Prostate gland (tissue), 2 donors: ENCODE results near the gene HENMT1. TPM values are rescaled to one million over a fixed set of nuclear protein-coding genes. Genes with fewer than 3 reads are reported as not detected.

Experiments
- DNase-seq: peaks from one replicate; pipeline ENCODE4 v3.0.0-alpha.2; 2019; ENCODE audit warnings: low spot score
- H3K27ac ChIP-seq, 2 donors: fragments of 200-600 bp; sonication (generic); 2 replicates each; pipeline ENCODE4 v1.5.1; 2017 to 2019
- H3K27me3 ChIP-seq: fragments of 200-600 bp; sonication (generic); replicated peaks from 2 replicates; pipeline ENCODE4 v1.5.1; 2019; ENCODE audit not compliant: insufficient read depth
- H3K36me3 ChIP-seq, 2 donors: fragments of 200-600 bp; sonication (generic); 1 replicate in 1 of 2; 2 replicates in 1 of 2; pipeline versions ENCODE4 v1.5.1 to v1.8.1; 2017 to 2019
- H3K4me1 ChIP-seq: fragments of 200-600 bp; sonication (generic); replicated peaks from 2 replicates; pipeline ENCODE4 v1.5.1; 2019
- H3K4me3 ChIP-seq, 2 donors: fragments of 200-600 bp; sonication (generic); 2 replicates each; pipeline ENCODE4 v1.5.1; 2017 to 2019
- H3K9me3 ChIP-seq: fragments of 200-600 bp; sonication (generic); 2 replicates; pipeline ENCODE4 v1.5.1; 2017
- POLR2A ChIP-seq: fragments of 450-650 bp; IDR thresholded peaks from one replicate; pipeline ENCODE4 v1.6.1; 2016; ENCODE audit warnings: antibody characterized with exemption, mild to moderate bottlenecking
- POLR2AphosphoS5 ChIP-seq: sonication (generic); formaldehyde crosslinking; IDR thresholded peaks from one replicate; pipeline ENCODE4 v1.6.1; 2017; ENCODE audit warnings: antibody characterized with exemption
- whole genome bisulfite sequencing: methylation state at CpG from one replicate; pipeline ENCODE4 v1.1.5; 2018; 5-methylcytosine and 5-hydroxymethylcytosine counted together
- intact Hi-C: fragments of 100-400 bp; cut with DNase I; formaldehyde crosslinking; loops from one replicate; pipeline ENCODE4 v1.14.2; 2022
- total RNA-seq, 2 donors: library from RNA; depleted of rRNA; stranded (reverse); fragments of >200 nt; gene quantifications; one replicate each; pipeline ENCODE4 v1.1.0, GENCODE V29; 2016
- TF ChIP-seq, protein P1 (sequence below), 4 experiments: fragments of 200-600 bp in 2 of 4; fragments of 450-650 bp in 2 of 4; sonication (generic) in 2 of 4; IDR thresholded peaks; 1 replicate in 3 of 4; 2 replicates in 1 of 4; pipeline ENCODE4 v1.5.1; 2016 to 2019; ENCODE audit warnings: antibody characterized with exemption in 4 of 4, mild to moderate bottlenecking in 2 of 4, moderate library complexity in 2 of 4

Gene HENMT1
- total RNA-seq, 2 donors from 2014 or later: 2.5 to 22.1 TPM

DNA sequence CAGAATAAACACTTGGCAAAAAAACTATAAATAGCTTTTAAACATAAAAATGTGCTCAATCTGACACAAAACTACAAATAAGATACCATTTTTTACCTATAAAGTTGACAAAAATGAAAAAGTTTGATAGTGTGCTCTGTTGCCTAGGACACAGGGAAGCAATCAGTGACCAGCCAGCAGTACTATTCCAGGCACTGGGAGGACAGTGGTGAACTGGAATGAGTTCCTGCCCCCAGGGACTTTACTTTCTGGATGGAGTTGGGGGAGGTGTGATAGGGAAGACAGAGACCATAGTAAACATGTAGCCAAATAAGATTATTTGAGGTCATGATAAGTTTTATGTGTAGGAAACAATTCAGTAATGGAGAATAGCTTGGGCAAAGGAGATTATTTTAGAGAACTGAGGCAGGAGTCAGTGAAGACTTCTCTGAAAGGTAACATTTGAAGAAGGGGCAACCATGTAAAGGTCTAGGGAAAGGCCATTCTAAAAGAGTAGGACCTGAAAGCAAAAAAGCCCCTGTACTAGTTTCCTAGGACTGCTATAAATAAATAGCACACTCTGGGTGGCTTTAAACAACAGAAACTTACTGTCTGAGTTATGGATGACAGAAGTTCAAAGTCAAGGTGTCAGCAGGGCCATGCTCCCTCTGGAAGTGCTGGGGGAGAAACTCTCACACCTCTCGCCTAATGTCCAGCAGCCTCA is 59.0 kb downstream of the HENMT1 start:
- no peaks in the 10 kb centered on the region for H3K36me3 ChIP-seq
- TF ChIP-seq, protein P1, sequence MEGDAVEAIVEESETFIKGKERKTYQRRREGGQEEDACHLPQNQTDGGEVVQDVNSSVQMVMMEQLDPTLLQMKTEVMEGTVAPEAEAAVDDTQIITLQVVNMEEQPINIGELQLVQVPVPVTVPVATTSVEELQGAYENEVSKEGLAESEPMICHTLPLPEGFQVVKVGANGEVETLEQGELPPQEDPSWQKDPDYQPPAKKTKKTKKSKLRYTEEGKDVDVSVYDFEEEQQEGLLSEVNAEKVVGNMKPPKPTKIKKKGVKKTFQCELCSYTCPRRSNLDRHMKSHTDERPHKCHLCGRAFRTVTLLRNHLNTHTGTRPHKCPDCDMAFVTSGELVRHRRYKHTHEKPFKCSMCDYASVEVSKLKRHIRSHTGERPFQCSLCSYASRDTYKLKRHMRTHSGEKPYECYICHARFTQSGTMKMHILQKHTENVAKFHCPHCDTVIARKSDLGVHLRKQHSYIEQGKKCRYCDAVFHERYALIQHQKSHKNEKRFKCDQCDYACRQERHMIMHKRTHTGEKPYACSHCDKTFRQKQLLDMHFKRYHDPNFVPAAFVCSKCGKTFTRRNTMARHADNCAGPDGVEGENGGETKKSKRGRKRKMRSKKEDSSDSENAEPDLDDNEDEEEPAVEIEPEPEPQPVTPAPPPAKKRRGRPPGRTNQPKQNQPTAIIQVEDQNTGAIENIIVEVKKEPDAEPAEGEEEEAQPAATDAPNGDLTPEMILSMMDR (IDR thresholded peaks at IDR 0.05): no peak
- TF ChIP-seq POLR2AphosphoS5 (no peak), POLR2A (no peak)
- H3K27me3 ChIP-seq: no peaks in the 10 kb centered on the region
- no peaks in the 10 kb centered on the region for H3K4me1 ChIP-seq
- H3K27ac ChIP-seq: no peak overlapping the region
- H3K9me3 ChIP-seq: no peaks in the 10 kb centered on the region
- WGBS: 100% methylated on average over 1 of the region's 1 CpG
- H3K4me3 ChIP-seq: no peak overlapping the region
- no peak for DNase-seq
- intact Hi-C loops: no loop called here

DNA sequence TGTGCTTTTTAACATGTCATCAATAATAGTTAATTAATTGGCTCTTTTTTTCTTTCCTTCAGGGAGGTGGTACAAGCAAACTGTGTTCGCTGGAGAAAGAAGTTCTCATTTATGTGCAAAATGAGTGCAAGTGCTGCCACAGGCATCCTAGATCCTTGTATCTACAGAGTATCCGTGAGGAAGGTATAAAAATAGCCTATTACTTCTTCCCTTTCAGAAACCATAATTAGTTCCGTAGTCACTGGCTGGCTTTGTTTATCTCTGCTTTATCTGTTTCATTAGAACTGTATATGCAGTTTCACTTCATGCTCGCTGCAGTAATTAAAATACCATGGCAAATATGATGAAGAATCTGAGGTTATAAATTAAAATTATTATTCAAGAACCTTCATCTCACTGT is 60.4 kb downstream of the HENMT1 start:
- Histone ChIP-seq H3K36me3 (no peaks in the 10 kb centered on the region), H3K27me3 (no peaks in the 10 kb centered on the region), H3K4me1 (no peaks in the 10 kb centered on the region), H3K4me3 (no peak overlapping the region), H3K27ac (no peak overlapping the region), H3K9me3 (no peaks in the 10 kb centered on the region)
- DNase-seq: no peak
- intact Hi-C loops: no loop called here
- 66% methylated on average over 4 of the region's 4 CpGs for WGBS
- TF ChIP-seq POLR2A: no peak
- no peak for TF ChIP-seq POLR2AphosphoS5
- TF ChIP-seq, protein P1 (IDR thresholded peaks at IDR 0.05): no peak

DNA sequence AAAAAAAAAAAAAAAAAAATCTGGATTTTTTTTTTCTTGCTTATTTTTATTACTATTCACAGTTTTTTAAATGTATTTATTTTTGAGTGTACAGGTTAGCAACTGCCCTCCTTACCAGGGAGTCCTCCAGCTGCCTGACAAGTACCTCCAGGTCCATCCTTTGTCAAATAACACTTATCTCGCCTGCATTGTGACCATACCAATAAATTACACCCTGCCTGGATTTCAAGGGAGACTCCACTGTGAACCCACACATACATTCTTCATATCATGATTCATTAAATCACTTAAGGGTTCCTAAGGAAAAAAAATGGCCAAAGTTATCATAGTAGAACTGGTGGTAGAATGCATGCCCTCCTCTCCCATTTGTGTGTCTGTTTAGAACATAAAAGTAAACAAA is 62.6 kb downstream of the HENMT1 start:
- intact Hi-C loops: no loop called here
- no peaks in the 10 kb centered on the region for H3K36me3 ChIP-seq
- H3K9me3 ChIP-seq: no peaks in the 10 kb centered on the region
- no peaks in the 10 kb centered on the region for H3K27me3 ChIP-seq
- WGBS: 98% methylated on average over 1 of the region's 1 CpG
- no peak overlapping the region for H3K4me3 ChIP-seq
- DNase-seq: no peak
- no peak overlapping the region for H3K27ac ChIP-seq
- H3K4me1 ChIP-seq: no peaks in the 10 kb centered on the region
- TF ChIP-seq POLR2AphosphoS5 (no peak), POLR2A (no peak)
- TF ChIP-seq, protein P1 (IDR thresholded peaks at IDR 0.05): no peak

Other genes with a start within 250 kb of the HENMT1 start
- gene NBPF6, start 210.8 kb downstream of the HENMT1 start, total RNA-seq: 1 to 10 TPM in 1 of 2 donors, not detected in 1; 1.1 TPM
- 10 to 100 TPM; 12.4 to 20.3 TPM for gene EEIG2, start 101.0 kb downstream of the HENMT1 start, total RNA-seq
- 10 to 100 TPM; 18.9 to 24.2 TPM for gene PRPF38B, start 31.2 kb upstream of the HENMT1 start, total RNA-seq
- gene FNDC7, start 51.8 kb upstream of the HENMT1 start, total RNA-seq: 1 to 10 TPM in 1 of 2 donors, not detected in 1; 3.3 TPM
- 10 to 100 TPM; 41.1 to 55.4 TPM for gene STXBP3, start 85.6 kb upstream of the HENMT1 start, total RNA-seq
- gene AKNAD1, start 196.0 kb upstream of the HENMT1 start, total RNA-seq: 1 to 10 TPM in 1 of 2 donors, not detected in 1; 1.4 TPM
- gene GPSM2, start 215.9 kb upstream of the HENMT1 start, total RNA-seq: 10 to 100 TPM; 10.6 to 10.7 TPM